T-helper 17 cell (primary cell): ENCODE measurements around the gene KHK. TPM values are rescaled to one million over a fixed set of nuclear protein-coding genes. Genes with fewer than 3 reads are reported as not detected.

Experiments
- ATAC-seq: fragments of 150-1000 bp; cut with Tn5 transposase; 2 replicates; pipeline ENCODE4 v1.10.0; 2021; ENCODE audit warnings: mild to moderate bottlenecking, moderate library complexity
- DNase-seq, 3 donors: peaks; one replicate each; pipeline versions ENCODE4 v3.0.0 to v3.0.0-alpha.2; 2020 to 2021
- H3K9me3 ChIP-seq: one replicate; pipeline ENCODE4 v1.7.0; 2013; ENCODE audit warnings: low read length, mild to moderate bottlenecking; ENCODE audit not compliant: control insufficient read depth, poor library complexity, severe bottlenecking
- H3K27ac Mint-ChIP-seq: one replicate; pipeline ENCODE4 v1.8.0; 2022; ENCODE audit warnings: mild to moderate bottlenecking, moderate library complexity, mixed read lengths
- H3K27me3 Mint-ChIP-seq: one replicate; pipeline ENCODE4 v1.8.0; 2022; ENCODE audit warnings: mixed read lengths
- H3K36me3 Mint-ChIP-seq: one replicate; pipeline ENCODE4 v1.8.0; 2022; ENCODE audit warnings: low read depth, mixed read lengths
- H3K4me1 Mint-ChIP-seq: one replicate; pipeline ENCODE4 v1.8.0; 2022; ENCODE audit warnings: mild to moderate bottlenecking, mixed read lengths
- H3K4me3 Mint-ChIP-seq: one replicate; pipeline ENCODE4 v1.8.0; 2022; ENCODE audit warnings: mild to moderate bottlenecking, moderate library complexity, mixed read lengths
- total RNA-seq, 4 donors: library from RNA in 2 of 4; stranded (reverse) in 2 of 4; gene quantifications; one replicate each; pipeline ENCODE4 v1.2.3 and lab custom pipeline; 2022 to 2026

Gene KHK
- total RNA-seq, 2 donors from 2014 or later: 4.5 to 5.4 TPM

- no peak for DNase-seq
- no peaks in the 10 kb centered on the region for H3K9me3 ChIP-seq
- Mint-ChIP-seq H3K36me3 (no peaks in the 10 kb centered on the region), H3K27me3 (no peaks in the 10 kb centered on the region), H3K4me3 (no peak overlapping the region), H3K27ac (no peak overlapping the region), H3K4me1 (peaks cover 11% of the 10 kb centered on the region)
- ATAC-seq: no peak
These were observed 2.1 kb downstream of the KHK start for GRCh38 chr2:27088634-27089033.

- no peaks in the 10 kb centered on the region for H3K9me3 ChIP-seq
- no peak for ATAC-seq
- H3K36me3 Mint-ChIP-seq: no peaks in the 10 kb centered on the region
- peaks cover 7% of the 10 kb centered on the region for H3K4me1 Mint-ChIP-seq
- no peak overlapping the region for H3K27ac Mint-ChIP-seq
- no peak for DNase-seq
- no peak overlapping the region for H3K4me3 Mint-ChIP-seq
- no peaks in the 10 kb centered on the region for H3K27me3 Mint-ChIP-seq
These were observed 2.8 kb downstream of the KHK start for GRCh38 chr2:27089111-27089954.

DNA sequence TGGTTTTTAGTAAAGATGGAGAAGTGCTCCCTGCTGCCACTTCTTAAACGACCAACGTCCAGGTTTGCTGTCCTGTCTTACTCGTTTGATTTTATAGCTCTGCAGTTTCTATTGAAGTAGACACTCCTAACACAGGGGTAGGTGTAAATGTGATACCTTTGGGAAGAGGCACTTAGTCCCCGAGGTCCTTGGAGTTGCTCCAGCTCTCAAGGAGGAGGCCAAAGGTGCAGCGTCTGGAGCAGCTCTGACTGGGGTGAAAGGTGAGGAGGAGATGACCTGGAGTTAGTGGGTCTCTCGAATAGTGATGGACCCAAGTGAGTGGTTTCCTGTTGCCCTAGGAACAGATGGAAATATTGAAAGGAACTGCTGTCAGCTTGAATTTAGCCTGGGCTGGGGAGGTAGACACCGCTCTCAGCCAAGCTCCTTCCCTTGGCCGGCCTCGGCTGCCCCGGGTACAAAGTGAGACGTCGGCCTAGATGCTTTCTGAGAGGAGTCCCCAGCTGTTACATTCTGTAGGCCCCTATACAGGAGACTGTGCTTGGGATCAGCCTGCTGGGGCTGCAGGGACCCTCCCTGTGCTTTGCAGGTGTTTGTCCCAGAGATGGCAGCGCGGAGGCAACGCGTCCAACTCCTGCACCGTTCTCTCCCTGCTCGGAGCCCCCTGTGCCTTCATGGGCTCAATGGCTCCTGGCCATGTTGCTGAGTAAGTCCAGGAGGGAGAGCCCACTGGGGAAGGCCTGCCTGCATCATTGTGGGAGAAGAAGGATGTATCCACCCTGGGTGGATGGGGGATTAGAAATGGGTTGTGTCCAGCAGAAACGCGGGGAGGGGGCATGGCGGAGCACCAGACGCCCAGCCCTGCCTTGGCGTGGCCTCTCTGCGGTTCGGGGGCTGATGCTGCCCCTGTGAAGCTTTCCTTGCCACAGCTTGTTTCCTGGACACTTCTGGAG, 5.4 kb downstream of the KHK start:
- no peaks in the 10 kb centered on the region for H3K27me3 Mint-ChIP-seq
- H3K27ac Mint-ChIP-seq: no peak overlapping the region
- ATAC-seq (no peak), DNase-seq (no peak)
- H3K4me3 Mint-ChIP-seq: no peak overlapping the region
- H3K36me3 Mint-ChIP-seq: no peaks in the 10 kb centered on the region
- H3K9me3 ChIP-seq: no peaks in the 10 kb centered on the region
- H3K4me1 Mint-ChIP-seq: no peaks in the 10 kb centered on the region

DNA sequence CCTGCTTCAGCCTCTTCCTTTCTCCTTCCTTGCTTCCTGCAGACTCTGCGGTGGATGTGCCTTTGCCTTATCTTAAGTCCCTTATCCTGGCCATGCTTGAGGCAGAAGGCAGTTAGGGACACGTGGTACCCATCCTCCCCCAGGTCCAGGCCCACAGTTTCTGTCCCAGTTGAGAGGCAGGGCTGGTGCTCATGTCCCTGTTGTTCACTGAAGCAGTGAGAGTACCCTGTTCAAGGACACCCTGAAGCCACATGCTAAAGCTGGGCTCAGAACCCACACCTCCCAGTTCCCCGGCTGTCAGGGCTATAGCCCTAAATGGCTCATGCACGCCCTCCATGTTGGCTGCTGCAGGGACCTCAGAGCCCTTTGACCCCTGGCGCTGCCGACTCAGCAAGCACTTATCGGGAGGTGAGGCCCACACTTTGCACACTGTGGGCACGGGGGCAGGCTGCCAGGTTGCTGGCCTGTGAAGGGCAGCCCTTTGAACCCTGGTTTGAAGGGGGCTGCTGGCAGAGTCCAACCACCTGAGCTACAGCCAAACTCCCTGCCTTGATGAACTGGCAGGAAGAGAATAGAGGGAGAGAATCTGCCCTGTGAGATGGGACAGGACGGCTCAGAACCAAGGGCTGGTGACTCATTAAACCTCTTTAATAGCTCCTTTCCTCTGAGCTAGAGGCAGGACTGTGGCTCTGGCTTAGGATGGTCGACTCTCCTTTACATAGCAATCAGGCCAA, 6.3 kb downstream of the KHK start:
- Mint-ChIP-seq H3K4me1 (no peaks in the 10 kb centered on the region), H3K4me3 (no peak overlapping the region), H3K36me3 (no peaks in the 10 kb centered on the region), H3K27me3 (no peaks in the 10 kb centered on the region), H3K27ac (peak overlapping the region; percentile 32)
- no peaks in the 10 kb centered on the region for H3K9me3 ChIP-seq
- ATAC-seq (no peak), DNase-seq (no peak)

DNA sequence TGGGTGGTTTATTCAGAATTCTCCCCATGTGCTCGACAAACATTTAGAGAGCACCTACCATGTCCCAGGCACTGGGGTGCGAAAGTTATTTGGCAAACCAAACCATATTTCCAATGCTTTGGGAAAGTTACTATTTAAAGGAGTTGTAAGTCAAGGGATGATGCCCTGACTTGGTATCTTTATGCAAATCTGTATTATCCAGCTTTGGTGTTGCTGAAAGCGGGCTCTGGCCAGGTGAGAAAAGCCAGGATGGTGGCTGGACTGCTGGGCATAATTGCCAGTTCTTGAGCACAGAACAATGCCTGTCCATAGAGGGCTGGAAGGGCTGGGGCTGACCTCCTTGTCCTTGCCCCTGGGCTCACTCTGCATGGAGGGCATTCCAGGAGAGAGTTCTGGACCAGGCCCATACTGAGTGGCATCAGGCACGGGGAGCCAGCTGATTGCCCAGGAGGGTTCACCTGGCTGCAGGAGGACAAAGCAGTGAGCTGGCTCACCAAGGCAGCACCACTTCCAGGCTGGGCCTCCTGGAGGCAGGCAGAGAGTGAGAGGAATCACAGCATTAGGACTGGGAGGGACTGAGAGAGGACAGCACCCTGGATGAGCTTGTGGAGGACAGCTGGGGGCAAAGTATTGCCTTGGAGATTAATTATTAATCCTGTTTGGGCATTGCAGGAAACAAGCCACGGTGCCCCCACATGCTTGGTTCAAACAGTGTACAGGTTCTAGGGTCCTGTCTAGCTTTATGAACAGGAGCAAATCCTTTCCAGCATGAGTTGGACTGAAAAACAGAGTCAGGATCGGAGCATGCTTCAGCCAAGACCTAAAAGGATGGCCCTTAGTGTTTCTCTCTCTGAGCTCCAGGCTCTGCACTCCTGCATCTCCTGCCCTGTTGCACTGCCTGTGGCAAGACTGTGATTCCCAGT, 7.1 kb downstream of the KHK start:
- Mint-ChIP-seq H3K27ac (peak overlapping the region; percentile 11), H3K4me3 (no peak overlapping the region), H3K36me3 (no peaks in the 10 kb centered on the region), H3K27me3 (no peaks in the 10 kb centered on the region), H3K4me1 (peaks cover under 1% of the 10 kb centered on the region)
- no peaks in the 10 kb centered on the region for H3K9me3 ChIP-seq
- ATAC-seq (no peak), DNase-seq (no peak)

DNA sequence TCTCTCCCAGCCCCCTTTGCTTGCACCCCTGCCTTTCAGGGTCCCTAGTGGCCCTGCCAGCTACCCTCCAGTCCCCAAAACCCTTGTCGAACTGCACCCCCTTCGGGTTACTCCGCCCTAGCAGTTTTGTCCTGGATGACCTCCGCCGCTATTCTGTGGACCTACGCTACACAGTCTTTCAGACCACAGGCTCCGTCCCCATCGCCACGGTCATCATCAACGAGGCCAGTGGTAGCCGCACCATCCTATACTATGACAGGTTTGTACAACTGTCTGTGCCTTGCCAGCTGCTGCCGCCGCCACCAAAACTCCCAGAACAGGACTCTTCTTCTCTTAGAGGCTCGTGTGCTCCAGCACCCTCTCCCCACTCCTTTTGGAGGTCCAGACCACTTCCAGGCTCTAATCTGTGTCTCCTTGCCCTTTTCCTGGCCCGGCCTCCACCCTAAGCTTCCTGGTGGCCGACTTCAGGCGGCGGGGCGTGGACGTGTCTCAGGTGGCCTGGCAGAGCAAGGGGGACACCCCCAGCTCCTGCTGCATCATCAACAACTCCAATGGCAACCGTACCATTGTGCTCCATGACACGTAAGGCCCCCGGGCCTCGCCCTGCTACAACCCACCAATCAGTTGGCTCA, 7.9 kb downstream of the KHK start:
- no peaks in the 10 kb centered on the region for H3K36me3 Mint-ChIP-seq
- peaks cover 2% of the 10 kb centered on the region for H3K4me1 Mint-ChIP-seq

DNA sequence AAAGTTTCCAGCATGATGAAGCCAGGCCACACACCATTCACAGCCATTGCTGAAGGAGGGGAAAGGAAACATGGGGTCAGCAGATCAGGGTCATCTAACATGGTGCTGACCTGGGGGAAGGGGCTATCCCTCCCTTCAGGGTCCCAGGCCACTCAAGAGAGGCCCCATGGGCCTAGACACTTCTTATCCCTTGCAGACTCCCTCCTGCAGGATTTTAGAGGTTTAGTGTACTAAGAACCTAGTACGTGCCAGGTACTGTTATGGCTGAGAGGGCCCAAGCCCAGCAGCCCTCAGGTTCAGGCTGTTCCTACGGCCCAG, 8.8 kb downstream of the KHK start:
- no peaks in the 10 kb centered on the region for H3K36me3 Mint-ChIP-seq
- DNase-seq (no peak), ATAC-seq (no peak)
- no peak overlapping the region for H3K4me3 Mint-ChIP-seq
- H3K27me3 Mint-ChIP-seq: no peaks in the 10 kb centered on the region
- peaks cover 2% of the 10 kb centered on the region for H3K4me1 Mint-ChIP-seq
- no peaks in the 10 kb centered on the region for H3K9me3 ChIP-seq
- H3K27ac Mint-ChIP-seq: peak overlapping the region; percentile 11

More for the DNA sequence above, 7.9 kb downstream of the KHK start:
- H3K27ac Mint-ChIP-seq: peak overlapping the region; percentile 29
- H3K27me3 Mint-ChIP-seq: no peaks in the 10 kb centered on the region
- H3K4me3 Mint-ChIP-seq: no peak overlapping the region
- ATAC-seq (no peak), DNase-seq (no peak)
- no peaks in the 10 kb centered on the region for H3K9me3 ChIP-seq

DNA sequence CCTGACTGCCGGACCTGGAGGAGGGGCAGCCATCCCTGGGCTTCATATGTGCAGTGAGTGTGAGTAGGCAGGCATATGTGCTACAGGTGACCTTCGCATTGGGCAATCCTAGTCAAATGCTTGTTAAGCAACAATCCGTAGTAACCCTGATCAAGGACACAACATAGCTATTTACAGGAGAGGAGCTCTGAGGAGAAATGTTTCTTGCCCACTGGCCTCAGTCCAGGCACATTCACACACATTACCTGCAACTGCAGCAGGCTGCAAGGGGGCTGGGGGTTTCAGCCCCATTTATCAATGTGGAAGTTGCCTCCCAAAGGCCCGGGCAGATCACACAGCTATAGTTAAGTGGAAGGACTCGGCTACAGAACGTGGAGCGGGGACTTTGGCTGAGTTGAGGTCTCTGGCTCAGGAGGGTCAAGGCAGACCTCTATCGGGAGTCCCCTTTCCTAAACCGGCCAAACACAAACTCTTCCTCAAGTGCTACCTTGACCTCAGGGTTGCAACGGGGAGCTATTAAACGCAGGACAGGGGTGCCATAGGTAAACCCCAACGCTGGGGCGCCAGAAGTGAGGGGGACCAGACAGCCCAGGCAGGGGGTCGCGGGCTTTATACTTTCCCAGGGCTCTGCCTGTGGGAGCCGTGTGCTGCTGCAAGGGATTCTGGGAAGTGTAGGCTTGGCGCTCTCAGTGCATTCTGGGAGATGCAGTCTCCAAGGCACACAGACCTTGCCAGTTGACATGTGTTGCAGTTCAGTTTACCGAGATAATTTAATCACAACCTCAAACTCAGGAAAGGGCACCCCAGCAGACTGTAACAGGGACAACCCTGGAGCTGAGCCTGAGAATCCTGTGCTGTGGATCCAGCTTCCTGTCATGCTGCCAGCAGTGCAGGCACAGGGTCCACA, 9.4 kb downstream of the KHK start:
- H3K36me3 Mint-ChIP-seq: no peaks in the 10 kb centered on the region
- no peak overlapping the region for H3K4me3 Mint-ChIP-seq
- H3K4me1 Mint-ChIP-seq: peaks cover 2% of the 10 kb centered on the region
- ATAC-seq (peak; percentile 82), DNase-seq (no peak)
- no peaks in the 10 kb centered on the region for H3K9me3 ChIP-seq
- peak overlapping the region; percentile 11 for H3K27ac Mint-ChIP-seq
- no peaks in the 10 kb centered on the region for H3K27me3 Mint-ChIP-seq

DNA sequence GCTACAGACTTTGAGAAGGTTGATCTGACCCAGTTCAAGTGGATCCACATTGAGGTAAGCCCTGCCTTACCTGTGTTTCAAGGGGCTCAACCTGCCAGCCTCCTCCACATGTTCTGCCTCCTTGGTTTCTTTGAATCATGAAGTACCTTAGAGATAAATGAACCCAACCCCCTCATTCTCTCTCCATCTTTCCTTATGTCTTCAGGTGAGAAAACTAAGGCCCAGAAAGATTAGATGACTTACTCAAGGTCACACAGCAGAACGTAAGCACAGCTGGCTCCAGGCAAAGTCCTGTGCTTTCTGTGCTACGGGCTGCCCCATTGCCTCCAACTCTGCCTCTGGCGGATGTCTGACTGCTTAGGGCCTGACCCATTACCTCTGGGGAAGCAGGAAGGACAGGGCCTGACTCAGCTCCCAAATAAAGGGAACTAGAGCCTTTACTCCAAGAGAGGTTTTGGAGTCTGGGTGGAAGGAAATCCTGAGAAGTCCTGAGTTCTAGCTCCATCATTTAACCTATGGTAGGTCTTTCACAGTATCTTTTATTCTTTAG, 10.3 kb downstream of the KHK start:
- H3K27ac Mint-ChIP-seq: peak overlapping the region; percentile 11
- DNase-seq (no peak), ATAC-seq (no peak)
- peaks cover 2% of the 10 kb centered on the region for H3K4me1 Mint-ChIP-seq
- H3K36me3 Mint-ChIP-seq: no peaks in the 10 kb centered on the region
- H3K4me3 Mint-ChIP-seq: peak overlapping the region; percentile 50
- H3K27me3 Mint-ChIP-seq: no peaks in the 10 kb centered on the region
- no peaks in the 10 kb centered on the region for H3K9me3 ChIP-seq

DNA sequence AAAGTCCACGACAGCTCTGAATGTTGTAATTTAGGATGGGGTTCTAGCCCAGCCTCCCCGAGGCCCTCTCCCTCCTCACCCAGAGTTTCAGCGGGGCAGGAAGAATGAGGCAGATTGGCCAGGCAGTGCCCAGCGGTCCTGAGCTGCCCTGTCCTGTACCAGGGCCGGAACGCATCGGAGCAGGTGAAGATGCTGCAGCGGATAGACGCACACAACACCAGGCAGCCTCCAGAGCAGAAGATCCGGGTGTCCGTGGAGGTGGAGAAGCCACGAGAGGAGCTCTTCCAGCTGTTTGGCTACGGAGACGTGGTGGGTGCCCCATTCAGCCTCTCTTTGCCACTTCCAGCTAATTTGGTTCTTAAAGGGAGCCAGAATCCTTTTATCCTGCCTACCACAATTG, 10.8 kb downstream of the KHK start:
- no peak overlapping the region for H3K27ac Mint-ChIP-seq
- DNase-seq (no peak), ATAC-seq (no peak)
- peaks cover 2% of the 10 kb centered on the region for H3K4me1 Mint-ChIP-seq
- no peaks in the 10 kb centered on the region for H3K36me3 Mint-ChIP-seq
- no peaks in the 10 kb centered on the region for H3K9me3 ChIP-seq
- no peaks in the 10 kb centered on the region for H3K27me3 Mint-ChIP-seq
- no peak overlapping the region for H3K4me3 Mint-ChIP-seq

GRCh38 chr2:27099334-27099955, 12.9 kb downstream of the KHK start:
- no peak for ATAC-seq
- H3K27ac Mint-ChIP-seq: no peak overlapping the region
- H3K4me1 Mint-ChIP-seq: peaks cover 2% of the 10 kb centered on the region
- no peaks in the 10 kb centered on the region for H3K9me3 ChIP-seq
- no peak overlapping the region for H3K4me3 Mint-ChIP-seq
- no peak for DNase-seq
- peaks cover 6% of the 10 kb centered on the region for H3K27me3 Mint-ChIP-seq
- H3K36me3 Mint-ChIP-seq: no peaks in the 10 kb centered on the region
